NCI-H345 treated with DMSO at 0.1 percent for 48 hours (cell line): ENCODE measurements around the gene TTC33.
A peak's percentile ranks its signal among the peaks of the same experiment; 100 is the strongest.

ENCODE experiments used
- DNase-seq: peaks from one replicate; lab custom pipeline; 2025; ENCODE audit not compliant: unreplicated experiment; lab: John Stamatoyannopoulos, UW

TTC33 gene

DNA sequence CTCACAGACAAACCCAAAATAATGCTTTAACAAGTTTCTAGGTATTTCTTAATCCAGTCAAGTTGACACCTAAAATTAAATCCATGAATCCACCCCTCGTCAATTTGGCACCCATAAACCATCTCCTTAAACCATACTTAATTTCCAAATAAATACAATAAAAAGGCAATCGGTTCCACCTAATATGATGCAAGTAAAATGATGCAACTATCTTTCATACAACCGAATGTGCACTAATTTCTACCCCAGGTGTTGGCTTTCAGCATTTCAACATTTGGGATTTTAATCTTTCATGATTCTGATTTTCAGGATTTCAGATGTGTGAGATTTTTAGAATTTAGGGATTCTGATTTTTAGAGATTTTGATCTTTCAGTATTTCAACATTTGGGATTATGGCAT is 25.1 kb upstream of the TTC33 start:
- no peak for DNase-seq

DNA sequence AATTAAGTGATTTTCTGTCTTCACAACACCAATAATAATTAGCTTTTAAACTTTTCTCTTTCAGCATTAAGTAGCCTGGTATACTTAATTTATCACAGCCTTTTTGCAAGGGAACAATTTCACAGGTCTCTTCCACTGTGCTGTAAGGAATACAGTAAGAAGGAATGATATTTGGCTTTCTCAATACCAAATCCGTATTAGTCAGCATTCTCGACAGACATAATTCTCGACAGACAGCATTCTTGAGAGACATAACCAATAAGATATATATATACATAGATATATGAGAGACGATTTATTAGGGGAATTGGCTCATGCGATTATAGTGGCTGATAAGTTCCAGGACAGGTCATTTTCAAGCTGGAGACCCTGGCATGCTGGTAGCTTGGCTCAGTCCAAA is 24.4 kb upstream of the TTC33 start:
- no peak for DNase-seq

DNA sequence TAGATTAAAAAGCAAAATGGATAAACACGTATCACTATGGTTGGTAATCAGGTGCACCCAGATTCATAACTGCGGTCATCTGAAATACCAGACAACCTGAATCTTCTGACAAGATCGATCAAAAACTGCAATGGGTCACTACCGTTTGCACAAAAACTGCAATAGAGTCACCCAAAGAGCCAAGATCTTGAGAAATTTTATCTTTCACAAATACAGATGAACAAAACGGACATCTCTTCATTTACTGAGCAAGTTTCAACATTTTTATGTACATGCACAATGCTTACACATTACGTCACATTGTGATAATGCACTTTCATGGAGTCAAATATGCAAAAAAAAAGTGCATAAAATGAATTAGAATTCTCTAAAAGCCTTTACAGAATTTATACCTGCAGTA is 23.8 kb upstream of the TTC33 start:
- DNase-seq = no peak

DNA sequence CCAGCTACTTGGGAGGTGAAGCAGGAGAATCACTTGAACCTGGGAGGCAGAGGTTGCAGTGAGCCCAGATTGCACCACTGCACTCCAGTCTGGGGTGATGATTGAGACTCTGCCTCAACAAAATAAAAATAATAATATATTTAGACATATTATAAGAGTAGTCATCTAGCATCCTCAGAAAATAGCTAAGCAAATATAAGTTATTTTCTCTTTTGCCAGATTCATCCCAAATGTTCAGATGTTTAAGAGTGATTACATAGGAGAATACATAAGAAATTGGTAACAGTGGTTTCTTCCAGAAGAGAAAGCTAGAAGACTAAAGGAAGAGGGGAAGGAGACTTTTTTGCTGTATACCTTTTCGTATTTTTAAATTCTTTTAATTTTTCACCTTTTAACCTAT is 22.4 kb upstream of the TTC33 start:
- DNase-seq = no peak

DNA sequence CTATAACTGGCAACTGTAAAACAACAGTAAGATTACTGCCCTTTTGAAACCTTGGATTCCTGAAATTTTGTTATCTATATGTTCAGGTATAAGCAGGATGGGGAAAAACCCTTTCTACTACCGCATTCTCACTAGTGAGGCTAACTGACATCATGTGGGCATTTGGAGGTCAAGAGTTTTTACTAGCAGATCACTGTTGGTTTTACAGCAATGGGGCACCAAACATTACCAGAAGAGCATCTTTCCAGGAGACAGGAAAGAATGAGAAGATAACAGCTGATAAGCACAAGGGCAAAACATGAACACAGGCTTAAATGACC is 20.9 kb upstream of the TTC33 start:
- no peak for DNase-seq

DNA sequence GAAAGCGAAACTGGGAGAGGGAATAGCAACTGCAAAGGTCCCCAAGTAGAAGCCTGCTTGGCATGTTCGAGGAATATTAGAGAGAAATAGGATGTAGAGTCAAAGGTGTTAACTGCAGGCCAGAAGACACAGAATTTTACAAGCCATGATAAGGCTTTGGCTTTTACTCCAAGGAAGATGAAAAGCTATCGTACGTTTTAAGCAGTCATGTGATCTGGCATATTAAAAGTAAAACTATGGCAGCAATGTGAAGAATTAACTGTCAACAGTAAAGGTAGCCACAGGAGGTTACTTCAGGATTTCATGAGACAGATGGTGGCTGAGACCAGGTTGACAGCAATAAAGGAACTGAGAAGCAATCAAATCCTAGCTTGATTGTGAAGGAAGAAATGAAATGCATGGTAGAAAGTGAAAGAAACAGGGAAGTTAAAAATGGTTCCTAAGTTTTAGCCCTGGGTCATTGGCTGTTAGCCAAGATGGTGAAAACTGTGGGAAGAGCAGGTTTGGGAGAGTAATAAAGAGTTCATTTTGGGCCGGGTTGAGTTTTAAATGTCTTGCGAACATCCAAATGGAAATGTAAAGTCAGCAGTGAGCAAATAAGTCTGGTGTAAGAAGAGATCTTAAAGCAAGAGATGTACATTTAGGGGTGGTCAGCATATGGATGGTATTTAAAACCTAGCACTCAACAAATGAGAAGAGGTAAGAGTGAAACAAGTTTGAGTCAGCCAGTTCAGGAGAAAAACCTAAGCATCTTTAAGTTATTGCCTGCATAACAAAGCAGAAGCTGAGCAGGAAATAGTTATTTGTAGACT is 20.3 kb upstream of the TTC33 start:
- no peak for DNase-seq

DNA sequence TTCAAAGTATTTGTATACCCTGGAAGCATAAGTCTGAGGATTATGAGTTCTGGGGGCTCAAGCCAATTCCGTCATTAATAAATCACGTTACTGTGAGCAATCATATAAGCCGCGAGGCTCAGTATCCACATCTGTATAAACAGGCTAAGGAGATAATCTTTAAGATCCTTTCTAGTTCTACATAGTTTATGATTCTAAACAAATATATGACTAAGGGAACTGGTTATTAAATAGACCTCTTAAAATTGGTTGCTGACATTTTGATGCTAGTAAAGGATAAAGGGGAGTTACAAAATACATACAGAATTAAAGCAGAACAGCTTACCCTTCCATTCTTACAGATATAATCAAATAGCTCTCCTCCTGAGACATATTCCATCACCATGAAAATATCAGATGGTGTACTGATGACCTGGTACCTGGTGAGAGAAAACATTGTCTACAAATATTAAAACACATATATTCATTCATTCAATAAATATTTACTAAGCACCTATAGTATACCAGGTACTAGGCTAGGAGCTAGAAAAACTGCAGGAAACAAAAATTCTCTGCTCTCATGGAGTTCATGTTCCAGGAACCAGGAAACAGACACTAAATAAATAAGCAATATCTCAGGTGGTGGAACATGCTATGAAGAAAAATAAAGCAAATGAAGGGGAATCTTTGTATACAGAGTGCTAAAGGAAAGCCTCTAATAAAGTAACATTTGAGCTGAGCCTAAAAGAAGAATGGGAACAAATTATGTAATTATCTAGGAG is 19.5 kb upstream of the TTC33 start:
- no peak for DNase-seq

DNA sequence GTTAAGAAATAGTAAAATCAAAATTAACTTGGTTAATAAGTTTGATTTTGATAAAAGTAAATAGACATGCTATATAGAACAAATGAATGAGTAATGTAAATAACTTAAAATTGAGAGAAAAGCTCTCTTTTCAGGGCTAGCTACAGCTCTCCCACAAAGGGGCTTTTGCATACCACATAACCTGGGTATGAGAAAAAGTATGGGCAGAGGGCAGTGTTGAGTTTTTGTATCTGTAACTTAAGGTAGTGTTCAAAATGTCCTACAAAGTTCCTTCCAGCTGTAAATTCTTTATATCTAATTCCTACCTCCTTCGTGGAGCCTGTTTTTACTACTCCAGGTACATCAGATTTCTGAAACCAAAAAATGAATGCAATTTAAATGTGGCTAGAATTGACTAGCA is 18.9 kb upstream of the TTC33 start:
- DNase-seq = no peak

DNA sequence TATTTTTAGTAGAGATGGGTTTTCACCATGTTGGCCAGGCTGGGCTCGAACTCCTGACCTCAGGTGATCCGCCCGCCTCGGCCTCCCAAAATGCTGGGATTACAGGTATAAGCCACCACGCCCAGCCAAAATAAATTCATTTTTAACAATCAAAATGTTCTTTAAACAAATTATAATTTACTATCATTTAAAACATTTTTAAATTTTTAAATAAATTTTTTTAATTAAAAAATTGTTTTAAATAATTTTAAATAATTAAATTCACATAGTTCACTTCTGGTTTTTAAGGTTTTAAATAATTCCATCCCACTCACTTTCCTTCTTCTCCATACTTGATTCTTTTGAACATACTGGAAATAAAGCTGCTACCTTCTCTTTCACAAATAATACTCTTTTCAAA is 15.0 kb upstream of the TTC33 start:
- DNase-seq = no peak

DNA sequence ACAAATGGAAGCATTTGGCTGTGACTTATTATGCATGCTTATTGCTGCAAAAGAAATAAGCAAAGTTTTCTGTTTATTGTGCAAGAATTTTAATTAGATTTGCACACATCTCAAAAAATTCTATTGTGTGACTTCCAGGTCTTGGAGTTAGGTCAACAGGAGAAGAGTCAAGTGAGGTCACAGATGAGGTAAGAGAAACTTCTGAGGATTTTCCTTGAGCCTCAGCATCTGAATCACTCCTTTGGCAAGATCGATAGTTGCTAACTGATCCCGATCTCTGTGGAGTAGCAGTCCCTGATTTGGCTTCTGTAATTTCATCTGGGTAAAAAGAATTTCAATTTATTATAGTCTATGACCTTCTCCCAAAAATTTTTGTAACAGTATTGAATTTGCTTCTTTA is 6.9 kb upstream of the TTC33 start:
- DNase-seq = no peak

DNA sequence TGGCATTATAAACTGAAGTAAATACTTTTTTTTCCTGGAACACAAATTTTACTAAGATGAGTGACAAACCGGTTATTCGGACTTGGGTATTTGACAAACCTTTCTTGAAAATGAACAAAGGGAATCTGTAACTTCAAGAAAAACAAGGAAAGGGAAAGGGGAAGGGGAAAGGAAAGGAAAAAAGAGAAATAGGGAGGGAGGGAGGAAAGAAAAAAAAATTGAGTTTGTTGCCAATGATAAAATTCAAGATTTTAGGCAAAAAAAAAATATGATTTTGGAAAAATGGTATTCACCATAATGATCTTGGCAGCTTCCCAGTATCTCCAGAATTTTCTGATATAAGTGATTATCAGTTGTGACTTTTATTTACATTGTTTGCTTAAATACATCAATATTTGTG is 1.6 kb upstream of the TTC33 start:
- no peak for DNase-seq

DNA sequence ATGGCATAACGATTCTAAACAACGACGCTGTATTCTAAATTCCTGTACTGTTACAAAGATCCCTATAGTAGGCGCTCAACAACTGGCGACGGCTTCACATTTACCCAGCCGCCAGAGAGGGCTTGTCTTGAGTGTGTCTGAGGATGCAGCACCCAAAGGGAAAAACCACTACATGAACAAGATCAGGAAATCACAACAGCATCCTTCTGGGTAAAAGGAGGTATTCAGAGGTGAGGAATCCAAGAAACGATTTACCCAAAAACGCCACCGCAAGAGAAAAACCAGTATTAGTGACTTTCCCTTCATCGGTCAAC is 711 bp downstream of the TTC33 start:
- DNase-seq = peak; percentile 49

DNA sequence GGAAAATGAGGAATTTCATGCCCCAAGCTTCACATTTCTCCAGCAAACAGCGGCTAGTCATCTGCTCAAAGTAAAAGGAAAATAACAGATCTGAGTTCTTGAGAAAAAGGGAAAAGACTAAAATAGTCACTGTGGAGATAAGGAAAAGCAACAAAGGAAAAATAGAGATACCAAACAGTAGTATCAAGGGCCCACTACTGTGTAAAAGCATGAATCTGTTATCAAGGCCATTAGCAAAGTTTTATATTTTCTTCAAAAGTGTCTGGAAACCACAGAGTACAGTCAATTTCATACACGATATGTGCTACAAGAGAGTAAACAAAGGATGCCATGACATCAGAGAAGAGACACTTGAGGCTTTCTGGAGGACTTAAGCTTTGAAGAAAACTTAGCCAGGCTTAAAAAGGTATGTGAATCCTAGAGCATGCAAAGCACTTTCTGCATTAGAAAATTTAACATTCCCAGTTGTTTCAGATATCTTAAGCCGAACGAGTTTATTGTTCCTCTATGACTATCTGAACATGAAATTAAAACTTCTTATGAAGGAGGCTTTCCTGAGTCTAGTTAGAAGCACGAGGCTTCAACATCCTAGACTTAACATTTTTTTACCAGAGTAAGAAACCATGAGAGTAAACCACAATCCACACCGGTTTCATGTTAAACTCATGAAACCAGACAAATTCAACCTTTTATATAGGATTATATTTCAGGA is 1.2 kb downstream of the TTC33 start:
- DNase-seq = no peak

DNA sequence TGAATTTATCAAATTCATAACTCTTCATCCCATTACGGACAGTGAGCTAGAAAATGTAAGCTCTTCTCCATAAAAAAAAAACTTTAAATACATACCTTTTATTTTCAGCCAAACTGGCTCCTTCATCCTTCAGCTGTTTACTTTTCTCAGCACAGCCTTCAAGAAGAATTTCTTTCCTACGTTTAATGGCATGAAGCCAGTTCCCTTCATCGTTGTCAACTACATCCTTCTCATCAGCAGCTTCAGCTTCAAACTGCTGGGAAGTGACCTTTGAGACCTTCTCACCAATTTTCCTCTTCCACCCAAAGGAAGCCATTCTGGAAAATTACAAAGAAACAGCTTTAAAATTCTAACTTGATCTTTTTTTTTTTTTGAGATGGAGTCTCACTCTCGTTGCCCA is 9.1 kb downstream of the TTC33 start:
- DNase-seq = no peak

DNA sequence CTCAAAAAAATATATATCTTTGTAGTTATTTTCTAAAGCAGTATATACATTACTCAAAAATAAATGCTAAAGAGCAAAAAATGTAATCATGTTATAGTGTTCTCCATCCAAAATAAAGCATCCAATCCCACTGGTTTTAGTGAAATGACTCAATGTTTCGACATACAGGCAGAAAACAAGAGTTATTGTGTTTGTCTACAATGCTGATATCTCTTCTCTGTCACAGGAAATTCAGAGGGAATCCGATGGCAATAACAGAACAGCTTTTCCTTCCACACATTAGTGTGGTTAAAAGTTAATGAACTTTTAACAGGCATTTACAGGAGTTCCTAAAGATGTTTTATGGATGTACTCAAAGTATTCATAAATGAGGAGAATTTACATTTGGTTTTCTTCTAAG is 12.0 kb downstream of the TTC33 start:
- DNase-seq = no peak

DNA sequence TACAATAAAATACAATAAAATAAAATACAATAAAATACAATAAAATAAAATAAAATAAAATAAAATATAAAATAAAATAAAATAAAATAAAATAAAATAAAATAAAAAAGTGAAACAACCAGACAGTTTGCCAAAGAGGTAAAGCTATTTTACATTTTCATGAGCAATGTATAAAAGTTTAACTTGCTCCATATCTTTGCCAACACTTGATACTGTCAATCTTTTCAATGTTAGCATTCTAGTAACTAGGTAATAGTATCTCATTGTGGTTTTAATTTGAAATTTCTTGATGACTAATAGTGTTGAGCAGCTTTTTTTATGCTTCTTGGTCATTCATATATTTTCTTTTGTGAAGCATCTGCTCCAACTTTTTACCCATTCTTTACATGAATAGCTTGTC is 17.3 kb downstream of the TTC33 start:
- no peak for DNase-seq

DNA sequence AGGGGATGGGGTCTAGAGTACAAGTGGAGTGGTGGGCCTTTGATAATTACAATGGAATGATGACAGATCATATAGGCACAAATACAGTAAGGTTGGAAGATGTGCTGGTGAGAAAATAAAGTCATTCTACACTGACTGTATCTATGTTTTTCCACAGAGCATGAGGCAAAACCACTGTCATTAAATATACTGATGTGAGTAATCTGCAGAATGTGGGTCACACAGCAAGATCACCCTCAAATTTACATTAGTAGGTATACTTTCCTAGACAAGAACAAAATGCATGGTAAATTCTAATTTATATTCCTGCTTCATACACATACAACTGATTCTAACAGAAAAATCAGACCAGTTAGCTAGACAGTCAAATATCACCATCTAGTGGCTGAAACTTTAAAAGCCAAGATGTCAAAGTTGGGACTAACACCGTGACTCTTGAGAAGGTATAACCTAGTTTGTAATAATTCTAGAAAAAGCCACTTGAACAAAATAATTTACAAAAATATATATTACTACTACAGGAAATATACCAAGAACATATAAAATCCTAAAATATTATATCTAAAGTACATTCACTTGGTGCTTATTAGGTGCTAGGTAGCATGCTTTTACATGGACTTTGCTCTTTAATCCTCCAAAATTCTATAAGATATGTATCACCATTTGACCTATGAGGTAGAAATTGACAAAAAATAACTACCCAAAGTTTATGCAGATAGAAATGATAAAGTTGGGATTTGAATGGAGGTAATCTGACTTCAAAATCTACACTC is 19.5 kb downstream of the TTC33 start:
- DNase-seq = no peak

DNA sequence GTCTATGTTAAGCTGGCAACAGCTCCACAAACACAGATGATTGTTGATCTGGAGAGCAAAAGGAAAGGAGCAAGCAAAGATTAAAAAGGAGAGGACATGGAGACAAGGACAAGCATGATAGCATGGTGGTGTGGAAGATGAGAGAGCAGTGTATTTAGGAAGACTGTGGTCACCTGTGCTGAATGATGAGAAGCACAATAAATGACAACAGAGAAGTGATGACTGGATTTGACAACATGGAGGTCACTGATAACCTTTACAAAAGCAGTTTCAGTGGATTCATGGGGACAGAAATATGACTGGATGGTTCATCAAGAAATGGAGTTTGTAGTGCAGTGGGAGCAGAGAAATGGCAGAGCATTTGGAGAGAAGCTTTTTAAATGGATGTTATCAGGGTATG is 20.2 kb downstream of the TTC33 start:
- no peak for DNase-seq

DNA sequence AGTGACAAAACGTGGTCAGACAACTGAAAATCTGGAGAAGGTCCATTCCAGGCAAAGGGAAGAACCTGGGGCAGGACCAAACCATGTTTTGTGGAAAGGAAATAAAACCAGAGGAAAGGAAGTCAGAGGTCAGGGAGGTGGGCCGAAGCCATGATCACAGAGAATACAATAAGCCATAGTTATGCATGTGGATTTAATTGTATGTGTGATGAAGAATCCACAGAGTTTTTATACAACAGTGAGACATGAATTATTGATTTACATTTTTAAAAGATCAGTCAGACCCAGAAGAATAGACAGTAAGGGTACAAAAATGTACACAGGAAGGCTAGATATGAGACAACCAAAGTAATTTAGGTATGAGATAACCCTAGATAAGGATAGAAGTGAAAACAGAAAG is 20.8 kb downstream of the TTC33 start:
- no peak for DNase-seq

DNA sequence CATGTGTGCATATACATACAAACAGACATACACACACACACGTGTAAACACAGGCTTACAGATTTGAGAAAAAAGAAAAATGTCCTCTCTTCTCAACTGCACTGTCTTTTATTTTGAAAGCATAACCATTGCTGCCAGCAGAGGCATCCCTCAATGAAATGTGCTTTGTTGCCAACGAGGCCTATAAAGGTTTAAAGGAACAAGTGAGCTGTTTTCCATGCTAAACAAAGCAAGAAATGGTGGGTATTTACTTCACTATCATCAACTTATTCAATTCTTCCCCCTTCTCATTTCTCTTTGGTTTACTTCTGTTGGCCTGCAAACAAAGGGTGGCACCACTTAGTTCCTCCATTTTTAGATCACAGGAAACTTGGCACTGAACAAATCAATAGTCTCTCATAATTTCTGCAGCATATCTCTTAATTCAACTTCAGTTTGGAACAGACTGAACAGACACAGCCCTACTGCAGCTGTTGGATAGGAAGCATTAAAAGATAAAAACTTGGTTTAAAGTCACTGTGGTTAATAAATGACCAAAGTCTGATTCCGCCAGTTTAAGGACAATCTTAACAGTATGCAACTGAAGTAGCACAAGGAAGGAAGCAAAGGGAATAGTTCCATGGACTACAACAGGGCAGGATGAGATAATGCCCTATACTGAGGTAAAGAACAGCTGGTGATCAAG is 21.7 kb downstream of the TTC33 start:
- DNase-seq = no peak

DNA sequence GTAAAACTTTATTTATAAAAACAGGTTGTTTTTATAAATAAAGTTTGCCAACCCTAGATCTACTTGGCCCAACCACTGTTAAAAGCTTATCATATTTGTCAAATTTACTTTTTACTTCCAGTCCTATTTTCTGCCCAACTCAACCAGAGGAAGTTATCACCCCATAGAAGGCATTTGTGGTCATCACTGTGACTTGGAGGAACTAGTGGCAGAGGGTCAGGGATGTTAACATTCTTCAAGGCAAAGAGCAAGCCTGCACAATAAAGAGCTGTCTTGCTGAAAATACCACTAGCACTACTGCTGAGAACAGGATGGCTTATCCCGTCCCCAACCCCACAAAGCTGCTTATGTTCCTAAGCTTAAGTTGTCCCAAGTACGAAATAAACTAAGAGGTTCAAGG is 22.3 kb downstream of the TTC33 start:
- DNase-seq = no peak
